ENCODE measurements around the gene FLAD1.

FLAD1 gene

DNA sequence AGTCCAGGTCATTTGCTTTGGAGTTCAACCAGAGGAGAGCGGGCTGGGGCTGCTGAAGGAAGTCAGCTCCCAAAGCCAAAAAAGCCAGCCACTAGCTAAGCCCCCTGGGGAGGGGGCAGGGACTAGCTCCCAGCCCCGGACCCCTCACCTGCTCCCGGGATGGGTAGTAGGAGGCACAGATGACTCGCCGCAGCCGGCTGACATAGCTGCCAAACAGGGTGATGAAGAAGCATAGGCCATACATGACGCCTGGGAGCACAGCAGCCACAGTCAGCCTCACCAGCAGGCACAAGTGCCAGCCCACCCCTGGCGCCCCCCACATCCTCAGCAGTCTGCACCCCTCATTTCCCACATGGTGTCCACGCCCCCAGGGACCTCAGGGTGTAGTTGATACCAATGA, 43.0 kb downstream of the FLAD1 start:
- H3K9ac ChIP-seq (ENCODE audit: low read depth in 1 of 2, low read length in 2 of 2): no peak overlapping the region
- H3K36me3 ChIP-seq (ENCODE audit: control insufficient read depth in 2 of 2, insufficient read depth in 2 of 2, low read length in 2 of 2): no peaks in the 10 kb centered on the region
- peaks cover 0 to 3% of the 10 kb centered on the region in 2 donors for H3K4me1 ChIP-seq (ENCODE audit: control insufficient read depth in 2 of 2, insufficient read depth in 2 of 2, low read length in 2 of 2)
- no peak overlapping the region for H3K4me3 ChIP-seq (ENCODE audit: low read length in 2 of 2)
- no peaks in the 10 kb centered on the region for H3K27me3 ChIP-seq (ENCODE audit: control insufficient read depth in 2 of 2, insufficient read depth in 2 of 2, low read length in 2 of 2)
- no peaks in the 10 kb centered on the region for H3K9me3 ChIP-seq (ENCODE audit: control insufficient read depth in 2 of 2, low read length in 2 of 2)
- H3K27ac ChIP-seq (ENCODE audit: low read depth in 2 of 2, low read length in 2 of 2): no peak overlapping the region

DNA sequence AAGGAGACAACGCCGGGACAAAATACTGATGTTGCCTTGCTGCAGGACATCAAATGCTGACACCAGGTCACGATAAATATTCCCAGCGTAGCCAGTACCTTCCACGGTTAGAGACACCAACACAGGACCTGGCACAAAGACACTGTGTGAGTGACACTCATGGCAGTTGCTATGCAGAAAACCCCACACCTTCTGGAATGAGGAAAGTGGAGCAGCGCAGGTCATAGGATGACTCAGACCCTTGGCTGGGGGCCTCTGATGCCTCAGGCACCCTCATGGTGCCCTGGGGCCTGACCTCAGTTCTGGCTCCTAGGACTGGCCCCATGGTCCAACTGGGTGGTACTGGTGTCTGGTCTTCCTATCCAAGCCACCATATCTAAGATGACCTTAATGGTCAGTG, 43.4 kb downstream of the FLAD1 start:
- Histone ChIP-seq H3K4me1 (ENCODE audit: control insufficient read depth in 2 of 2, insufficient read depth in 2 of 2, low read length in 2 of 2) (peaks cover 0 to 3% of the 10 kb centered on the region in 2 donors), H3K4me3 (ENCODE audit: low read length in 2 of 2) (no peak overlapping the region), H3K9me3 (ENCODE audit: control insufficient read depth in 2 of 2, low read length in 2 of 2) (no peaks in the 10 kb centered on the region), H3K9ac (ENCODE audit: low read depth in 1 of 2, low read length in 2 of 2) (no peak overlapping the region), H3K27ac (ENCODE audit: low read depth in 2 of 2, low read length in 2 of 2) (no peak overlapping the region), H3K27me3 (ENCODE audit: control insufficient read depth in 2 of 2, insufficient read depth in 2 of 2, low read length in 2 of 2) (no peaks in the 10 kb centered on the region), H3K36me3 (ENCODE audit: control insufficient read depth in 2 of 2, insufficient read depth in 2 of 2, low read length in 2 of 2) (no peaks in the 10 kb centered on the region)

DNA sequence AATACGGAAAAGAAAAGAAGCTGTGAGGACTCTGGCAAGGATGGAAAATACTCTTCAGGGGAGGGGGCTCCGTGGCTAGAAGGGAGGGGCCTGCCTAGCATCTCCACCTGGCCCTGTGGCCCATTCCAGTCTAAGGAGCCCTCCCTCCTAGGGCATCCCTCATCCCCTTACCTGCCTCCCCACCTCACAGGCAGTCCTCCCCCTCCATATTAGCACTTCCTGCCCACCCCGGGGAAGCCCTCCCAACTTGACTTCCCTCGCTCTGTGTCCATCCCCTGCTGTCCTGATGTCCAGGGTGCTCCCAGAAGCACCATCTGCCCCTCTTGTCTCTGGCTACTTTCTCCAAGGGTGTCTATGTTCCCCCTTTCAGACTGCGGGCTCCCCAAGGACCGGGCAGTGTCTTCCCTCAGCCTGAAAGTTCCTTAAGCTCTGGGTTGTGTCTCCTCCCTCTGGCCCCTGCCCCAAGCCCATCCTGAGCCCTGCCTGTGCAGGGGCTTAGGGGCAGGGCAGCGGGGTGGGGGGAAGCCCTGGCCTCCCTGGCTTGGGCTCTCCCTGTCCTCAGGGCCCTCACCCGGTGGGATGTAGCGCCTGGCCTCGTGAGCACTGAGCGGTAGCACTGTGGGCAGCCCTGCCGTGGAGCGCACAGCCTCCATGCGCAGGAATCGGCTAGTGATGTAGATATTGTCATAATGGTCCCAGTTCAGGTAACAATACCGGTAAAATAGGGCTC, 46.5 kb downstream of the FLAD1 start:
- Histone ChIP-seq H3K4me3 (ENCODE audit: low read length in 2 of 2) (no peak overlapping the region), H3K9me3 (ENCODE audit: control insufficient read depth in 2 of 2, low read length in 2 of 2) (no peaks in the 10 kb centered on the region), H3K4me1 (ENCODE audit: control insufficient read depth in 2 of 2, insufficient read depth in 2 of 2, low read length in 2 of 2) (no peaks in the 10 kb centered on the region), H3K27ac (ENCODE audit: low read depth in 2 of 2, low read length in 2 of 2) (no peak overlapping the region), H3K9ac (ENCODE audit: low read depth in 1 of 2, low read length in 2 of 2) (no peak overlapping the region), H3K27me3 (ENCODE audit: control insufficient read depth in 2 of 2, insufficient read depth in 2 of 2, low read length in 2 of 2) (no peaks in the 10 kb centered on the region), H3K36me3 (ENCODE audit: control insufficient read depth in 2 of 2, insufficient read depth in 2 of 2, low read length in 2 of 2) (no peaks in the 10 kb centered on the region)

DNA sequence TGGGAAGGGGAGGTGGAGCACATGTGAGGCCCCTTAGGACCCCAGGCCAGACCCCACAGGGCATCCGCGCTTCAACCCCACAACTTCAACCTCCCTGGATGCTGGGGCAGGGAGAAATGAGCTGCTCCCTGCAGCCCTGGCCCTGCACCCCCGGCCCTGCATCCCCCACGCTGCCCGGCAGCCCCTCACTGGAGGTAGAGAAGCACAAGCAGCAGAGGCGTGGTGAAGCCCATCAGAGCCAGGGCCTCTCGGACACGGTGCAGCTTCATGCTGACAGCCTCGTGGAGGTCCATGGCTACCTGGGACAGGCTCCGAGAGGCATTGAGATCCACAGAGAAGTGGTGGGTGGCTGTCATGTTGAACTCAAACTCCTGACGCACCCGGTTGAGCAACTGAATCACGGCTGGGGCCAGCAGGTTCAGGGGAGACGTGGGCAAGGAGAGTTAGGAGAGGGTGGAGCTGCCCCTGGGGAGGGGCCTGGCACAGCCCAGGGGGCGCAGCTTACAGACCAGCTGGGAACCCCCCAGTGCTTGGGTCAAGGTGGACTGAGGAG, 47.2 kb downstream of the FLAD1 start:
- Histone ChIP-seq H3K27ac (ENCODE audit: low read depth in 2 of 2, low read length in 2 of 2) (no peak overlapping the region), H3K4me3 (ENCODE audit: low read length in 2 of 2) (no peak overlapping the region), H3K27me3 (ENCODE audit: control insufficient read depth in 2 of 2, insufficient read depth in 2 of 2, low read length in 2 of 2) (no peaks in the 10 kb centered on the region), H3K9ac (ENCODE audit: low read depth in 1 of 2, low read length in 2 of 2) (no peak overlapping the region), H3K4me1 (ENCODE audit: control insufficient read depth in 2 of 2, insufficient read depth in 2 of 2, low read length in 2 of 2) (no peaks in the 10 kb centered on the region), H3K9me3 (ENCODE audit: control insufficient read depth in 2 of 2, low read length in 2 of 2) (no peaks in the 10 kb centered on the region), H3K36me3 (ENCODE audit: control insufficient read depth in 2 of 2, insufficient read depth in 2 of 2, low read length in 2 of 2) (no peaks in the 10 kb centered on the region)

DNA sequence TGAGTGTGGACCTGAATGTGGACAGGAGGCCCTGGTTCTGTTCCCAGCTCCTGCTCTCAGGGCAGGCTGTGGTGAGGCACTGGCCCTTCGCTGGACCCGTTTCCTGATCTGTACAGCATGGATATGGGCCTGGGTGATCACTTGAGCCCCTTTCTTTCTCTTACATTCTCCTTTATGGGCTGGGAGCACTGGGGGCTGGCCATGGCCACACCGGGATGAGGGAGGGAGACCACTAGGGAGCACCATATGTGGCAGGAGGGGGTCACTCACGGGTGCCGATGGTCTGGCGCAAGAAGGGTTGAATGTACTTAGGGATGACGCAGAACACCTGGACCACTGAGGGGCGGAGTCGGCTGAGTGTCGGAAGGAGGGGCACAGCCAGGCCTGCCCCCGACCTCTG, 47.8 kb downstream of the FLAD1 start:
- Histone ChIP-seq H3K4me3 (ENCODE audit: low read length in 2 of 2) (no peak overlapping the region), H3K4me1 (ENCODE audit: control insufficient read depth in 2 of 2, insufficient read depth in 2 of 2, low read length in 2 of 2) (no peaks in the 10 kb centered on the region), H3K9me3 (ENCODE audit: control insufficient read depth in 2 of 2, low read length in 2 of 2) (no peaks in the 10 kb centered on the region), H3K27me3 (ENCODE audit: control insufficient read depth in 2 of 2, insufficient read depth in 2 of 2, low read length in 2 of 2) (no peaks in the 10 kb centered on the region), H3K9ac (ENCODE audit: low read depth in 1 of 2, low read length in 2 of 2) (no peak overlapping the region), H3K27ac (ENCODE audit: low read depth in 2 of 2, low read length in 2 of 2) (no peak overlapping the region), H3K36me3 (ENCODE audit: control insufficient read depth in 2 of 2, insufficient read depth in 2 of 2, low read length in 2 of 2) (no peaks in the 10 kb centered on the region)

DNA sequence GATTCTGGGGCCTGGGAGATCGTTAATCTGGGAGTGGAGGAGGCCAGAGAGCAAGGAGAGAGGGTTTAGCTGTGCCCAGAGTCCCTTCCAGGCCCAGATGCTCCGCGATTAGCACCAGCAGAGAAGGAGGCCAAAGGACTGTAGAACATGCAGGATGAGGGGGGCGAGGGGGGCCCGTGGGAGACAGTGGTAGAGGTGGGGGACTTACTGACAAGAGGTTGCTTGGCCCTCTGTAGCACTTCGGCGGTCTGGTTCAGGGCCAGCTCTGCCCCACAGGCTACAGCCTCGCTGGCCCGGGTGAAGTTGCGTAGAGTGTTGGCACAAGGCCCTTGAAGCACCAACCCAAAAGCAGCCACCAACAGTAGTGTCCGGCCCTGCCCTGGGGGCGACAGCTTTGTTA, 49.7 kb downstream of the FLAD1 start:
- Histone ChIP-seq H3K27ac (ENCODE audit: low read depth in 2 of 2, low read length in 2 of 2) (no peak overlapping the region), H3K27me3 (ENCODE audit: control insufficient read depth in 2 of 2, insufficient read depth in 2 of 2, low read length in 2 of 2) (no peaks in the 10 kb centered on the region), H3K4me1 (ENCODE audit: control insufficient read depth in 2 of 2, insufficient read depth in 2 of 2, low read length in 2 of 2) (peaks cover 3 to 9% of the 10 kb centered on the region in 2 donors)

DNA sequence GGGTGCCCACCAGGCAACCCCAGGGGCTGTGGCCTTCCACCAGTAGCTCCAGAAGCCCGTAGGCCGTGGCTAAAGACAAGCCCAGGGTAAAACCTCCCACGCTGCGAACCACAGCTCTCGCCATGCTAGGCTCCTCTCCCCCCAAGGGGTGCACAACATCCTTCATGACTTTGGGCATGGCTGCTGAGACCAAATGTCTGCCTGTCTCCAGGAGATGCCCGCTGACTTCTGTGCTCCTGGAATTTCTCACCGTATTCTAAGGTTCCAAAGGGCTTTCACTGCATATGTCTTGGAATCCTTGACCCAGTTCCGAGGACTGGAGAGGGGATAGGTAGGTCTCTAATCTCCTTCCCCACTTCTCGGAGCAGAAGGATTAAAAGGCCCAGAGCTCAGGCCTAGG, 50.4 kb downstream of the FLAD1 start, which contains the start of the genes DCST1 and DCST2:
TSS of gene DCST1 (plus strand) at position 301 of the 400 bp plus-strand sequence. CDS start 213 bp downstream, outside the sequence.
TSS of gene DCST2 (minus strand) at position 258 of the 400 bp plus-strand sequence. CDS start at position 178, 80 bp downstream.
- no peaks in the 10 kb centered on the region for H3K27me3 ChIP-seq (ENCODE audit: control insufficient read depth in 2 of 2, insufficient read depth in 2 of 2, low read length in 2 of 2)
- no peak within 1 kb of the TSS for H3K27ac ChIP-seq (ENCODE audit: low read depth in 2 of 2, low read length in 2 of 2)
- H3K4me3 ChIP-seq (ENCODE audit: low read length in 2 of 2): no peak within 1 kb of the TSS
- no peaks in the 10 kb centered on the region for H3K36me3 ChIP-seq (ENCODE audit: control insufficient read depth in 2 of 2, insufficient read depth in 2 of 2, low read length in 2 of 2)
- no peaks in the 10 kb centered on the region for H3K9me3 ChIP-seq (ENCODE audit: control insufficient read depth in 2 of 2, low read length in 2 of 2)
- H3K9ac ChIP-seq (ENCODE audit: low read depth in 1 of 2, low read length in 2 of 2): no peak within 1 kb of the TSS
- peaks cover 9 to 15% of the 10 kb centered on the region in 2 donors for H3K4me1 ChIP-seq (ENCODE audit: control insufficient read depth in 2 of 2, insufficient read depth in 2 of 2, low read length in 2 of 2)

More for the DNA sequence above, 49.7 kb downstream of the FLAD1 start:
- Histone ChIP-seq H3K4me3 (ENCODE audit: low read length in 2 of 2) (no peak overlapping the region), H3K9me3 (ENCODE audit: control insufficient read depth in 2 of 2, low read length in 2 of 2) (no peaks in the 10 kb centered on the region), H3K9ac (ENCODE audit: low read depth in 1 of 2, low read length in 2 of 2) (no peak overlapping the region), H3K36me3 (ENCODE audit: control insufficient read depth in 2 of 2, insufficient read depth in 2 of 2, low read length in 2 of 2) (no peaks in the 10 kb centered on the region)

DNA sequence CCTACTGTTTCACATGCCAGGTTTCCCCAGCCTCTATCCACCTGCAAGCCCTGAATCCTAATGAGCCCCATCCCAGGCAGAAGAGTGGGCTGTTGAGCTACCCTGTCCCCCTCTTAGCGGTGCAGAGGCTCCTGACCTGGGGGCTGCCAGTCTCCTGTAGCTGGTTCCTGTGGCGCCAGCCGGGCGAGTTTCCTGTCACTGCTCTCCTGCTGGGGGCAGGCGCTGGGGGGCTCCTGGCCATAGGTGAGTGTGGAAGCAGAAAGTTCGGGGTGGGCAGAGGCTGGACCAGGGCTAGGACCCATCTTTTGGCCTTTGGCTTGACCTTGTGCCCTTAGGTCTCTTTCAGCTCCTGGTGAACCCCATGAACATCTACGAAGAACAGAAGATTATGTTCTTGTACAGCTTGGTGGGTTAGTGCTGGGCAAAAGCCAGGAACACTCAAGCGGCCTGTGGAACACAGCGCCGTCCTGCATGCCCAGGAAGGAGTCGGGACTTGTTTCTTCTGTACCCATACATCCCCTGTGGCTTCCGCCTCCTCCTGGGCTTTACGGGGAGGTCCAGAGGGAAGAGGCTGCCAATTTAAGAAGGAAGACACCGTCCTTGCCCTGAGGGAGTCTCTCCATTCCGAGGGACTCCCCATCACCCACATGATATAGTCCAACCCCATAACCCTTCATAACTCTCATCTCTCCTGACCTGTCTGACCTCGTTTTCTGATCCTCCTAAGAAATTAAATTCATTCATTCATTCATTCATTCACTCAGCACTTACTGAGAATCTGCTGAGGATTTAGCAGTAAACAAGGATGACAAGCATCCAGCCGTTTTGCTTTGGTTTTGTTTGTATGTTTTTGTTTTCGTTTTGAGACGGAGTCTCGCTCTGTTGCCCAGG, 51.4 kb downstream of the FLAD1 start:
- Histone ChIP-seq H3K27me3 (ENCODE audit: control insufficient read depth in 2 of 2, insufficient read depth in 2 of 2, low read length in 2 of 2) (no peaks in the 10 kb centered on the region), H3K36me3 (ENCODE audit: control insufficient read depth in 2 of 2, insufficient read depth in 2 of 2, low read length in 2 of 2) (no peaks in the 10 kb centered on the region), H3K4me3 (ENCODE audit: low read length in 2 of 2) (no peak overlapping the region), H3K27ac (ENCODE audit: low read depth in 2 of 2, low read length in 2 of 2) (no peak overlapping the region), H3K9me3 (ENCODE audit: control insufficient read depth in 2 of 2, low read length in 2 of 2) (no peaks in the 10 kb centered on the region), H3K9ac (ENCODE audit: low read depth in 1 of 2, low read length in 2 of 2) (no peak overlapping the region), H3K4me1 (ENCODE audit: control insufficient read depth in 2 of 2, insufficient read depth in 2 of 2, low read length in 2 of 2) (peaks cover 18 to 26% of the 10 kb centered on the region in 2 donors)

DNA sequence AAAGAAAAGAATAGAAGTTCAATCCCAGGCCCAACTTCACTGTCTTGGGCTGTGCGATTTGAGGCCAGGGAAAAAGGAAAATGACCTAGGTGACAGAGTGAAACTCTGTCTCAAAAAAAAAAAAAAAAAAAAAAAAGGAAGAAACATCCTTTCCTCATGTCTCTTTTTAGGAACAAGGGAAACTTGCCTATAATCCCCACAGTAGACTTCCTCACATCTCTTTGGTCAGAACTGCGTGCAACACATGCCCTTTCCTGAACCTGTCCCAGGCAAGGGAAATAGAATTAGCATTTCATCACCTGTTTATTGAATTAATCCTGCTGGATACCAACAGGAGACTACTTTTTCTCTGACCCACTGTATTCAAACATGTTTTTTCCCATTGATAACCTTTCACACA, 52.8 kb downstream of the FLAD1 start:
- peaks cover 18 to 26% of the 10 kb centered on the region in 2 donors for H3K4me1 ChIP-seq (ENCODE audit: control insufficient read depth in 2 of 2, insufficient read depth in 2 of 2, low read length in 2 of 2)
- H3K27me3 ChIP-seq (ENCODE audit: control insufficient read depth in 2 of 2, insufficient read depth in 2 of 2, low read length in 2 of 2): no peaks in the 10 kb centered on the region
- H3K36me3 ChIP-seq (ENCODE audit: control insufficient read depth in 2 of 2, insufficient read depth in 2 of 2, low read length in 2 of 2): no peaks in the 10 kb centered on the region
- H3K9ac ChIP-seq (ENCODE audit: low read depth in 1 of 2, low read length in 2 of 2): no peak overlapping the region
- H3K27ac ChIP-seq (ENCODE audit: low read depth in 2 of 2, low read length in 2 of 2): no peak overlapping the region
- no peaks in the 10 kb centered on the region for H3K9me3 ChIP-seq (ENCODE audit: control insufficient read depth in 2 of 2, low read length in 2 of 2)
- no peak overlapping the region for H3K4me3 ChIP-seq (ENCODE audit: low read length in 2 of 2)

DNA sequence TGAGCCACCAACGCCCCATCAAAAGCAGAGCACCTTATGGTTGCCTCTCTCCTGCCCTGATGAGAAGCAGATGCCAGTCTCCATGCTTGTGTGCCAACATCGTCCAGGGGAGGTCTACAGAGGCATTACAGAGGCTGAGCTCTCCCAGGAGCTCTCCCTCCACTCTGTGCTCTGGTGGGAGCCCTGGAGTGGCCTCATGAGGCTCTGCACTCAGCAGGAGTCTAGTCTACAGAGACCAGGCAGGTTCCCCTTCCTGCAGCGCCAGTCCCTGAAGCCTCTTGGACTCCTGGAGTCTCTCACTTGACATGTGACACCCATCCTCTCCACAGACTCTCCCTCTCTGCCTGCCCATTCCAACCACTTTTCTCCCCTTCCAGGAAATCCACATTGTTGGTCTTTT, 53.9 kb downstream of the FLAD1 start:
- H3K4me3 ChIP-seq (ENCODE audit: low read length in 2 of 2): no peak overlapping the region
- no peak overlapping the region for H3K27ac ChIP-seq (ENCODE audit: low read depth in 2 of 2, low read length in 2 of 2)

More for the DNA sequence above, 53.9 kb downstream of the FLAD1 start:
- no peak overlapping the region for H3K9ac ChIP-seq (ENCODE audit: low read depth in 1 of 2, low read length in 2 of 2)
- H3K4me1 ChIP-seq (ENCODE audit: control insufficient read depth in 2 of 2, insufficient read depth in 2 of 2, low read length in 2 of 2): peaks cover 18 to 26% of the 10 kb centered on the region in 2 donors
- no peaks in the 10 kb centered on the region for H3K36me3 ChIP-seq (ENCODE audit: control insufficient read depth in 2 of 2, insufficient read depth in 2 of 2, low read length in 2 of 2)
- H3K27me3 ChIP-seq (ENCODE audit: control insufficient read depth in 2 of 2, insufficient read depth in 2 of 2, low read length in 2 of 2): no peaks in the 10 kb centered on the region
- H3K9me3 ChIP-seq (ENCODE audit: control insufficient read depth in 2 of 2, low read length in 2 of 2): no peaks in the 10 kb centered on the region
